ENCODE measurements around the gene SNRNP200. TPM values are rescaled to one million over a fixed set of nuclear protein-coding genes. Genes with fewer than 3 reads are reported as not detected.

The SNRNP200 gene
- total and polyA plus RNA-seq, 4 donors = 65.9 to 106 (median 88.0) TPM

- Histone ChIP-seq H3K27me3 (ENCODE audit: control insufficient read depth in 3 of 3, insufficient read depth in 3 of 3, low read length in 2 of 3) (no peaks in the 10 kb centered on the region), H3K9ac (ENCODE audit: insufficient read depth in 1 of 2, low read length in 2 of 2) (no peak overlapping the region), H3K4me1 (ENCODE audit: control insufficient read depth in 5 of 5, insufficient read depth in 5 of 5, low read length in 5 of 5) (peaks cover 0 to 7% (median 0%) of the 10 kb centered on the region in 5 donors), H3K9me3 (ENCODE audit: control insufficient read depth in 4 of 4, insufficient read depth in 3 of 4, low read length in 3 of 4) (no peaks in the 10 kb centered on the region), H3K27ac (ENCODE audit: low read depth in 1 of 2, low read length in 1 of 2) (no peak overlapping the region), H3K36me3 (ENCODE audit: control insufficient read depth in 4 of 4, insufficient read depth in 4 of 4, low read length in 4 of 4) (peaks cover 14 to 52% (median 45%) of the 10 kb centered on the region in 4 donors), H3K4me3 (no peak overlapping the region)
- peak in 1 of 3 donors; percentile 7 for DNase-seq
- 87 to 88% methylated on average over 3 of the region's 3 CpGs for WGBS, 2 donors
- ATAC-seq (ENCODE audit: insufficient read depth, low FRiP score) = no peak
- TF ChIP-seq, protein P1, sequence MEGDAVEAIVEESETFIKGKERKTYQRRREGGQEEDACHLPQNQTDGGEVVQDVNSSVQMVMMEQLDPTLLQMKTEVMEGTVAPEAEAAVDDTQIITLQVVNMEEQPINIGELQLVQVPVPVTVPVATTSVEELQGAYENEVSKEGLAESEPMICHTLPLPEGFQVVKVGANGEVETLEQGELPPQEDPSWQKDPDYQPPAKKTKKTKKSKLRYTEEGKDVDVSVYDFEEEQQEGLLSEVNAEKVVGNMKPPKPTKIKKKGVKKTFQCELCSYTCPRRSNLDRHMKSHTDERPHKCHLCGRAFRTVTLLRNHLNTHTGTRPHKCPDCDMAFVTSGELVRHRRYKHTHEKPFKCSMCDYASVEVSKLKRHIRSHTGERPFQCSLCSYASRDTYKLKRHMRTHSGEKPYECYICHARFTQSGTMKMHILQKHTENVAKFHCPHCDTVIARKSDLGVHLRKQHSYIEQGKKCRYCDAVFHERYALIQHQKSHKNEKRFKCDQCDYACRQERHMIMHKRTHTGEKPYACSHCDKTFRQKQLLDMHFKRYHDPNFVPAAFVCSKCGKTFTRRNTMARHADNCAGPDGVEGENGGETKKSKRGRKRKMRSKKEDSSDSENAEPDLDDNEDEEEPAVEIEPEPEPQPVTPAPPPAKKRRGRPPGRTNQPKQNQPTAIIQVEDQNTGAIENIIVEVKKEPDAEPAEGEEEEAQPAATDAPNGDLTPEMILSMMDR (IDR thresholded peaks at IDR 0.05; ENCODE audit: control extremely low read depth, extremely low read depth) = no peak
Observed at GRCh38 chr2:96271995-96272394, 33.4 kb downstream of the SNRNP200 start.

DNA sequence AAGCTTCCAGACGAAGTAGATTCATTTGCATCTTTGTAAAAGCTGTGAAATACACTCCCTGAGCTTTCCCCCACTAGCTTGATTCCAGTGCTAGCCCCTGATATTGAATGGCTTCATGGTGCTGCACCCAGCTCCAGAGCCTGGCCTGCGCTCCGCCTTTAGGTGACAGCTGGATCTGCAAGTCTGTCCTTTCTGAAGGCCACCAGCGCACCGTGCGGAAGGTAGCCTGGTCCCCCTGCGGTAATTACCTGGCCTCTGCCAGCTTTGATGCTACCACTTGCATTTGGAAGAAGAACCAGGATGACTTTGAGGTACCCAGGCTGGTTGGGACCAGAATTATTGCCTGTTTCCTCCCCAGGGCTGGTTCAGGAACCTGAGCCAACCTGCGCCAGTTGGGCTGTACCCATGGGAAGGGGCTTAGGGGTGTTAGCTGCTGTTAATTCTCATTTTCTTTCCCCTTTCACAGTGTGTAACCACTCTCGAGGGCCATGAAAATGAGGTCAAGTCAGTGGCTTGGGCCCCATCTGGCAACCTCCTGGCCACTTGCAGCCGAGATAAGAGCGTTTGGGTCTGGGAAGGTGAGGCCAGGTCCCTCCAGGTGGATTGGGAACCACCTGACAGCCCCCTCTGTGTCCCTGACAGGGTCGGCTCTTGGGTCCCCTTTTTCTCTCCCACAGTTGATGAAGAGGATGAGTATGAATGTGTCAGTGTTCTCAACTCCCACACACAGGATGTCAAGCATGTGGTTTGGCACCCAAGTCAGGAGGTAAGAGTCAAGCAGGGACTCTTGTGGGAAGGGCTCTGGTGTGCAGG is 38.0 kb downstream of the SNRNP200 start:
- DNase-seq (peak in 1 of 3 donors; percentile 17), ATAC-seq (ENCODE audit: insufficient read depth, low FRiP score) (no peak)
- Histone ChIP-seq H3K4me3 (no peak overlapping the region), H3K9ac (ENCODE audit: insufficient read depth in 1 of 2, low read length in 2 of 2) (no peak overlapping the region), H3K27ac (ENCODE audit: low read depth in 1 of 2, low read length in 1 of 2) (no peak overlapping the region), H3K36me3 (ENCODE audit: control insufficient read depth in 4 of 4, insufficient read depth in 4 of 4, low read length in 4 of 4) (peaks cover 14 to 29% (median 27%) of the 10 kb centered on the region in 4 donors), H3K4me1 (ENCODE audit: control insufficient read depth in 5 of 5, insufficient read depth in 5 of 5, low read length in 5 of 5) (peaks cover 6 to 24% (median 10%) of the 10 kb centered on the region in 5 donors), H3K9me3 (ENCODE audit: control insufficient read depth in 4 of 4, insufficient read depth in 3 of 4, low read length in 3 of 4) (no peaks in the 10 kb centered on the region), H3K27me3 (ENCODE audit: control insufficient read depth in 3 of 3, insufficient read depth in 3 of 3, low read length in 2 of 3) (no peaks in the 10 kb centered on the region)
- 79% methylated on average over 12 of the region's 12 CpGs for WGBS, 2 donors
- TF ChIP-seq, protein P1 (IDR thresholded peaks at IDR 0.05; ENCODE audit: control extremely low read depth, extremely low read depth) = no peak

DNA sequence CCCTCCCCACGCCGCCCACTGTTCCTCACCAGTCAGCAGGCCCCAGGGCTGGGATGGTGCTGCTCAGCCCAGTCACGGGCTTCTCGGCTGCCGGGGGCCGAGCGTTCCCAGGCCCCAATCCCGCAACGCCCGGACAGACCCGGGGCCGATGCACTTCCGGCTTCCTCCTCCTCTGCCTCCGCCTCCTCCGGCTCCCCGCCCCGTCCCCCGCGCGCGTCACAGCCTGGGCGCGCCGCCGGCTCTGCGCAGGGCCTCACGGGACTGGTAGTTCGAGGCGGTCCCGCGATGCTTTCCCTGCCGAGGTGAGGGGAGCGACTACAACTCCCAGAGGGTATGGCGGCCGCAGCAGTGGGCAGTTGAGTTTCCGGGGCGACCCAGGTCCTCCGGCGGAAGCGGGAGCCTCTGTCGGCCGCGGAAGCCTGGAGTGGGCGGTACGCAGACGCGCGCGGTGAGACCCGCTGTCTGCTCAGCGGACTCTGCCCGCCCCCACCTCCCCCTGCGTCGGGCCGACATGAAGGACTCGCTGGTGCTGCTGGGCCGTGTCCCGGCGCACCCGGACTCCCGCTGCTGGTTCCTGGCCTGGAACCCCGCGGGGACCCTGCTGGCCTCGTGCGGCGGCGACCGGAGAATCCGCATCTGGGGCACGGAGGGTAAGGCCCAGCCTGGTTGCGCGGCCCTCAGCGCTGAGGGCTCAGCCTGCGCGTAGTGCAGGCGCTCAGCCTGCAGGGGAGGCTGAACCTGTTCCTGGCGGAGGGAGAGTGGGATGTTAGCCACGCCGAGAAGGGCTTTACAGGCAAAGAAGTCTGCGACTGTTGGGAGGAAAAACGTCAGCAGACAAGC is 39.3 kb downstream of the SNRNP200 start, which contains the start of the genes CIAO1 and TMEM127:
TSS of gene CIAO1 (plus strand) at position 386 of the 840 bp plus-strand sequence. CDS start at position 512, 126 bp downstream.
TSS of gene TMEM127 (minus strand) at position 158 of the 840 bp plus-strand sequence. CDS start 616 bp downstream, outside the sequence.
- Histone ChIP-seq H3K27me3 (ENCODE audit: control insufficient read depth in 3 of 3, insufficient read depth in 3 of 3, low read length in 2 of 3) (no peaks in the 10 kb centered on the region), H3K4me1 (ENCODE audit: control insufficient read depth in 5 of 5, insufficient read depth in 5 of 5, low read length in 5 of 5) (peaks cover 6 to 24% (median 10%) of the 10 kb centered on the region in 5 donors), H3K9ac (ENCODE audit: insufficient read depth in 1 of 2, low read length in 2 of 2) (peak within 1 kb of the TSS; percentile 63 to 93), H3K27ac (ENCODE audit: low read depth in 1 of 2, low read length in 1 of 2) (peak within 1 kb of the TSS; percentile 92), H3K9me3 (ENCODE audit: control insufficient read depth in 4 of 4, insufficient read depth in 3 of 4, low read length in 3 of 4) (no peaks in the 10 kb centered on the region), H3K4me3 (peak within 1 kb of the TSS; percentile 96), H3K36me3 (ENCODE audit: control insufficient read depth in 4 of 4, insufficient read depth in 4 of 4, low read length in 4 of 4) (peaks cover 4 to 22% (median 20%) of the 10 kb centered on the region in 4 donors)
- WGBS, 2 donors = 1% methylated on average over 79 to 81 of the region's 81 CpGs
- TF ChIP-seq, protein P1 (IDR thresholded peaks at IDR 0.05; ENCODE audit: control extremely low read depth, extremely low read depth) = no peak
- ATAC-seq (ENCODE audit: insufficient read depth, low FRiP score) = peak; percentile 97
- peak; percentile 98 to 99 (median 99) for DNase-seq
